Activated CD8-positive, alpha-beta T cell treated with anti-CD3 and anti-CD28 coated beads for 36 hours (primary cell): Measurements from ENCODE around the gene UBE2H. TPM values are rescaled to one million over a fixed set of nuclear protein-coding genes. Genes with fewer than 3 reads are reported as not detected.

ENCODE experiments used
- ATAC-seq: fragments of 200-7000 bp; cut with Tn5 transposase; one replicate; pipeline ENCODE4 v1.10.0; 2021; ENCODE audit warnings: mild to moderate bottlenecking, moderate library complexity
- CTCF ChIA-PET: fragments of 350-600 bp; sonication (Branson Sonifier 250); formaldehyde crosslinking; loops from one replicate; lab custom pipeline; 2021; ENCODE audit warnings: antibody characterized with exemption; lab: Charles Lee
- POLR2A ChIA-PET: fragments of 350-600 bp; sonication (Branson Sonifier 250); formaldehyde crosslinking; loops from one replicate; lab custom pipeline; 2021; ENCODE audit warnings: antibody characterized with exemption; lab: Charles Lee
- DNase-seq: peaks from one replicate; pipeline ENCODE4 v3.0.0-alpha.2; 2020
- H3K27ac Mint-ChIP-seq: one replicate; pipeline ENCODE4 v1.8.0; 2021; ENCODE audit warnings: mild to moderate bottlenecking, mixed read lengths
- H3K27me3 Mint-ChIP-seq: one replicate; pipeline ENCODE4 v1.8.0; 2021; ENCODE audit warnings: mixed read lengths
- H3K36me3 Mint-ChIP-seq: one replicate; pipeline ENCODE4 v1.8.0; 2021; ENCODE audit warnings: low read depth, mixed read lengths
- H3K4me1 Mint-ChIP-seq: one replicate; pipeline ENCODE4 v1.8.0; 2021; ENCODE audit warnings: low read depth, mixed read lengths
- H3K4me3 Mint-ChIP-seq: one replicate; pipeline ENCODE4 v1.8.0; 2021; ENCODE audit warnings: mild to moderate bottlenecking, moderate library complexity, mixed read lengths
- H3K9me3 Mint-ChIP-seq: one replicate; pipeline ENCODE4 v1.8.0; 2021; ENCODE audit warnings: mixed read lengths
- CTCF ChIP-seq: fragments of 200-600 bp; IDR thresholded peaks from one replicate; pipeline ENCODE4 v1.8.0; 2022; ENCODE audit warnings: antibody characterized with exemption, mild to moderate bottlenecking
- intact Hi-C: fragments of 100-400 bp; cut with micrococcal nuclease; formaldehyde crosslinking; loops from one replicate; pipeline ENCODE4 v1.10.0; 2022
- total RNA-seq, 2 experiments: library from RNA; stranded (reverse); gene quantifications; one replicate each; pipeline ENCODE4 v1.2.3, GENCODE V29; 2021

The UBE2H gene
- total RNA-seq, 2 experiments from 2014 or later = 22.4 to 22.6 TPM

GRCh38 chr7:129790136-129790535, 162.6 kb downstream of the UBE2H start:
- DNase-seq (no peak), ATAC-seq (no peak)
- H3K4me1 Mint-ChIP-seq = peaks cover 14% of the 10 kb centered on the region
- POLR2A ChIA-PET = interaction anchor here (0.8 kb wide), 1 partner anchor 9 kb away, joined by 3 read pairs; no protein-coding TSS in a partner anchor
- no peaks in the 10 kb centered on the region for H3K36me3 Mint-ChIP-seq
- no peaks in the 10 kb centered on the region for H3K9me3 Mint-ChIP-seq
- intact Hi-C loops = no loop called here
- no peak overlapping the region for H3K4me3 Mint-ChIP-seq
- TF ChIP-seq CTCF = no peak
- H3K27me3 Mint-ChIP-seq = peaks cover 39% of the 10 kb centered on the region
- CTCF ChIA-PET = no interaction called here
- H3K27ac Mint-ChIP-seq = no peak overlapping the region

GRCh38 chr7:129789652-129790051, 163.1 kb downstream of the UBE2H start:
- DNase-seq (no peak), ATAC-seq (no peak)
- Mint-ChIP-seq H3K27ac (no peak overlapping the region), H3K36me3 (no peaks in the 10 kb centered on the region), H3K4me3 (no peak overlapping the region), H3K27me3 (peaks cover 44% of the 10 kb centered on the region), H3K4me1 (peaks cover 19% of the 10 kb centered on the region), H3K9me3 (no peaks in the 10 kb centered on the region)
- CTCF ChIA-PET = no interaction called here
- POLR2A ChIA-PET = interaction anchor here (0.8 kb wide), 1 partner anchor 8 kb away, joined by 3 read pairs; no protein-coding TSS in a partner anchor
- no peak for TF ChIP-seq CTCF
- intact Hi-C loops = no loop called here

- TF ChIP-seq CTCF = no peak
- ChIA-PET CTCF (interaction anchor here (1.5 kb wide), 1 partner anchor 36 kb away, joined by 7 read pairs; no protein-coding TSS in a partner anchor), POLR2A (no interaction called here)
- peaks cover 46% of the 10 kb centered on the region for H3K27me3 Mint-ChIP-seq
- H3K36me3 Mint-ChIP-seq = no peaks in the 10 kb centered on the region
- H3K4me3 Mint-ChIP-seq = no peak overlapping the region
- peaks cover 20% of the 10 kb centered on the region for H3K4me1 Mint-ChIP-seq
- intact Hi-C loops = no loop called here
- DNase-seq (no peak), ATAC-seq (no peak)
- H3K27ac Mint-ChIP-seq = no peak overlapping the region
- H3K9me3 Mint-ChIP-seq = no peaks in the 10 kb centered on the region
Observed at GRCh38 chr7:129789000-129789399, 163.8 kb downstream of the UBE2H start.

GRCh38 chr7:129786825-129787563, 165.8 kb downstream of the UBE2H start:
- Mint-ChIP-seq H3K4me3 (no peak overlapping the region), H3K4me1 (peaks cover 35% of the 10 kb centered on the region), H3K27ac (no peak overlapping the region), H3K36me3 (no peaks in the 10 kb centered on the region), H3K27me3 (peaks cover 62% of the 10 kb centered on the region), H3K9me3 (no peaks in the 10 kb centered on the region)
- CTCF ChIA-PET = interaction anchor here (1.0 kb wide), 1 partner anchor 39 kb away, joined by 3 read pairs; no protein-coding TSS in a partner anchor
- DNase-seq (no peak), ATAC-seq (no peak)
- intact Hi-C loops = no loop called here
- POLR2A ChIA-PET = no interaction called here
- TF ChIP-seq CTCF = no peak
